ENCODE results near the gene WDR5B.
"Not testable (repeated sequence)": the region's sequence is repeated elsewhere in the genome, so short reads cannot be mapped to it uniquely, and the experiment has no call there.

WDR5B gene

GRCh38 chr3:122415762-122416654 lies at the start of gene WDR5B:
TSS of gene WDR5B (minus strand) at chr3:122416062. CDS start at chr3:122415528, 534 bp downstream.
- no peaks in the 10 kb centered on the region for H3K27me3 ChIP-seq (ENCODE audit: control insufficient read depth, insufficient read depth, low read length)
- DNase-seq (ENCODE audit: low read depth, low spot score), result peak; percentile 96
- no peaks in the 10 kb centered on the region for H3K9me3 ChIP-seq (ENCODE audit: control insufficient read depth, insufficient read depth, low read length)
- no CpG with 5 or more reads among the region's 48 CpGs for WGBS (ENCODE audit: insufficient coverage, insufficient read length)
- H3K4me3 ChIP-seq (ENCODE audit: low read length), result peak within 1 kb of the TSS; percentile 91
- no peaks in the 10 kb centered on the region for H3K36me3 ChIP-seq (ENCODE audit: control insufficient read depth, insufficient read depth, low read length)
- H3K4me1 ChIP-seq (ENCODE audit: control insufficient read depth, insufficient read depth, low read length), result no peaks in the 10 kb centered on the region
- no peak within 1 kb of the TSS for H3K27ac ChIP-seq (ENCODE audit: low read length)

- no peak overlapping the region for H3K27ac ChIP-seq (ENCODE audit: low read length)
- H3K4me3 ChIP-seq (ENCODE audit: low read length), result no peak overlapping the region
- H3K4me1 ChIP-seq (ENCODE audit: control insufficient read depth, insufficient read depth, low read length), result peaks cover 3% of the 10 kb centered on the region; the same call in 1 of the 2 replicates
- H3K36me3 ChIP-seq (ENCODE audit: control insufficient read depth, insufficient read depth, low read length), result peaks cover under 1% of the 10 kb centered on the region; the same call in 1 of the 2 replicates
- WGBS (ENCODE audit: insufficient coverage, insufficient read length), result no CpG with 5 or more reads among the region's 1 CpG
- no peaks in the 10 kb centered on the region for H3K27me3 ChIP-seq (ENCODE audit: control insufficient read depth, insufficient read depth, low read length)
- no peak for DNase-seq (ENCODE audit: low read depth, low spot score)
- no peaks in the 10 kb centered on the region for H3K9me3 ChIP-seq (ENCODE audit: control insufficient read depth, insufficient read depth, low read length)
Observed at GRCh38 chr3:122464659-122465058, 48.8 kb upstream of the WDR5B start.

GRCh38 chr3:122462406-122462805 lies 46.5 kb upstream of the WDR5B start:
- H3K27ac ChIP-seq (ENCODE audit: low read length), result no peak overlapping the region
- no CpG with 5 or more reads among the region's 1 CpG for WGBS (ENCODE audit: insufficient coverage, insufficient read length)
- no peaks in the 10 kb centered on the region for H3K27me3 ChIP-seq (ENCODE audit: control insufficient read depth, insufficient read depth, low read length)
- H3K36me3 ChIP-seq (ENCODE audit: control insufficient read depth, insufficient read depth, low read length), result peaks cover 5% of the 10 kb centered on the region; the same call in 1 of the 2 replicates
- no peaks in the 10 kb centered on the region for H3K4me1 ChIP-seq (ENCODE audit: control insufficient read depth, insufficient read depth, low read length)
- no peak overlapping the region for H3K4me3 ChIP-seq (ENCODE audit: low read length)
- no peak for DNase-seq (ENCODE audit: low read depth, low spot score)
- H3K9me3 ChIP-seq (ENCODE audit: control insufficient read depth, insufficient read depth, low read length), result no peaks in the 10 kb centered on the region

- DNase-seq (ENCODE audit: low read depth, low spot score), result no peak
Observed at GRCh38 chr3:122461806-122462205, 45.9 kb upstream of the WDR5B start.

GRCh38 chr3:122458992-122459391 lies 43.1 kb upstream of the WDR5B start:
- peaks cover 5% of the 10 kb centered on the region; the same call in 1 of the 2 replicates for H3K36me3 ChIP-seq (ENCODE audit: control insufficient read depth, insufficient read depth, low read length)

More at GRCh38 chr3:122461806-122462205, 45.9 kb upstream of the WDR5B start:
- WGBS (ENCODE audit: insufficient coverage, insufficient read length), result no CpG with 5 or more reads among the region's 3 CpGs
- Histone ChIP-seq H3K4me3 (ENCODE audit: low read length) (no peak overlapping the region), H3K36me3 (ENCODE audit: control insufficient read depth, insufficient read depth, low read length) (peaks cover 5% of the 10 kb centered on the region; the same call in 1 of the 2 replicates), H3K27ac (ENCODE audit: low read length) (no peak overlapping the region), H3K4me1 (ENCODE audit: control insufficient read depth, insufficient read depth, low read length) (no peaks in the 10 kb centered on the region), H3K27me3 (ENCODE audit: control insufficient read depth, insufficient read depth, low read length) (no peaks in the 10 kb centered on the region), H3K9me3 (ENCODE audit: control insufficient read depth, insufficient read depth, low read length) (no peaks in the 10 kb centered on the region)

GRCh38 chr3:122457706-122458105 lies 41.8 kb upstream of the WDR5B start:
- no CpG with 5 or more reads among the region's 2 CpGs for WGBS (ENCODE audit: insufficient coverage, insufficient read length)
- no peaks in the 10 kb centered on the region for H3K27me3 ChIP-seq (ENCODE audit: control insufficient read depth, insufficient read depth, low read length)
- no peak overlapping the region for H3K27ac ChIP-seq (ENCODE audit: low read length)
- no peaks in the 10 kb centered on the region for H3K9me3 ChIP-seq (ENCODE audit: control insufficient read depth, insufficient read depth, low read length)
- no peak overlapping the region for H3K4me3 ChIP-seq (ENCODE audit: low read length)
- H3K36me3 ChIP-seq (ENCODE audit: control insufficient read depth, insufficient read depth, low read length), result peaks cover 5% of the 10 kb centered on the region; the same call in 1 of the 2 replicates
- DNase-seq (ENCODE audit: low read depth, low spot score), result no peak
- no peaks in the 10 kb centered on the region for H3K4me1 ChIP-seq (ENCODE audit: control insufficient read depth, insufficient read depth, low read length)

More at GRCh38 chr3:122458992-122459391, 43.1 kb upstream of the WDR5B start:
- Histone ChIP-seq H3K4me1 (ENCODE audit: control insufficient read depth, insufficient read depth, low read length) (no peaks in the 10 kb centered on the region), H3K9me3 (ENCODE audit: control insufficient read depth, insufficient read depth, low read length) (no peaks in the 10 kb centered on the region), H3K27me3 (ENCODE audit: control insufficient read depth, insufficient read depth, low read length) (no peaks in the 10 kb centered on the region), H3K27ac (ENCODE audit: low read length) (no peak overlapping the region), H3K4me3 (ENCODE audit: low read length) (no peak overlapping the region)
- no peak for DNase-seq (ENCODE audit: low read depth, low spot score)
- WGBS (ENCODE audit: insufficient coverage, insufficient read length), result no CpG with 5 or more reads among the region's 4 CpGs

GRCh38 chr3:122456074-122456473 lies 40.2 kb upstream of the WDR5B start:
- no peak overlapping the region for H3K27ac ChIP-seq (ENCODE audit: low read length)
- no peaks in the 10 kb centered on the region for H3K9me3 ChIP-seq (ENCODE audit: control insufficient read depth, insufficient read depth, low read length)
- no peaks in the 10 kb centered on the region for H3K27me3 ChIP-seq (ENCODE audit: control insufficient read depth, insufficient read depth, low read length)
- DNase-seq (ENCODE audit: low read depth, low spot score), result no peak
- H3K36me3 ChIP-seq (ENCODE audit: control insufficient read depth, insufficient read depth, low read length), result peaks cover 5% of the 10 kb centered on the region; the same call in 1 of the 2 replicates
- H3K4me3 ChIP-seq (ENCODE audit: low read length), result no peak overlapping the region
- no peaks in the 10 kb centered on the region for H3K4me1 ChIP-seq (ENCODE audit: control insufficient read depth, insufficient read depth, low read length)

- Histone ChIP-seq H3K9me3 (ENCODE audit: control insufficient read depth, insufficient read depth, low read length) (no peaks in the 10 kb centered on the region), H3K4me1 (ENCODE audit: control insufficient read depth, insufficient read depth, low read length) (no peaks in the 10 kb centered on the region), H3K36me3 (ENCODE audit: control insufficient read depth, insufficient read depth, low read length) (peaks cover 5% of the 10 kb centered on the region; the same call in 1 of the 2 replicates), H3K27me3 (ENCODE audit: control insufficient read depth, insufficient read depth, low read length) (no peaks in the 10 kb centered on the region), H3K27ac (ENCODE audit: low read length) (no peak overlapping the region), H3K4me3 (ENCODE audit: low read length) (no peak overlapping the region)
- no peak for DNase-seq (ENCODE audit: low read depth, low spot score)
- no CpG with 5 or more reads among the region's 3 CpGs for WGBS (ENCODE audit: insufficient coverage, insufficient read length)
Observed at GRCh38 chr3:122451371-122451770, 35.5 kb upstream of the WDR5B start.

GRCh38 chr3:122448218-122448617 lies 32.4 kb upstream of the WDR5B start:
- WGBS (ENCODE audit: insufficient coverage, insufficient read length), result no CpG with 5 or more reads among the region's 6 CpGs
- H3K27me3 ChIP-seq (ENCODE audit: control insufficient read depth, insufficient read depth, low read length); H3K36me3 ChIP-seq (ENCODE audit: control insufficient read depth, insufficient read depth, low read length); DNase-seq (ENCODE audit: low read depth, low spot score); H3K27ac ChIP-seq (ENCODE audit: low read length); H3K4me3 ChIP-seq (ENCODE audit: low read length); H3K9me3 ChIP-seq (ENCODE audit: control insufficient read depth, insufficient read depth, low read length); H3K4me1 ChIP-seq (ENCODE audit: control insufficient read depth, insufficient read depth, low read length): not testable (repeated sequence)

GRCh38 chr3:122444491-122444887 lies 28.6 kb upstream of the WDR5B start:
- not testable (repeated sequence) for H3K27ac ChIP-seq (ENCODE audit: low read length); H3K4me3 ChIP-seq (ENCODE audit: low read length); DNase-seq (ENCODE audit: low read depth, low spot score); H3K4me1 ChIP-seq (ENCODE audit: control insufficient read depth, insufficient read depth, low read length); H3K36me3 ChIP-seq (ENCODE audit: control insufficient read depth, insufficient read depth, low read length); H3K9me3 ChIP-seq (ENCODE audit: control insufficient read depth, insufficient read depth, low read length); H3K27me3 ChIP-seq (ENCODE audit: control insufficient read depth, insufficient read depth, low read length)
- no CpG with 5 or more reads among the region's 5 CpGs for WGBS (ENCODE audit: insufficient coverage, insufficient read length)

Data from iPS DF 6.9 (cell line).